MCF 10A (cell line): Measurements from ENCODE around the gene ZRSR2. TPM values are rescaled to one million over a fixed set of nuclear protein-coding genes. Genes with fewer than 3 reads are reported as not detected.

Source experiments
- BruUV-seq: library from RNA; stranded (reverse); fragments of 400-500 nt; replicated peaks from 2 replicates; lab custom pipeline; 2021; lab: Mats Ljungman, UMichigan
- CTCF ChIA-PET: fragments of 300-600 bp; sonication (Branson Sonifier 250); formaldehyde crosslinking; extraction: SDS; loops from one replicate; lab custom pipeline; 2021; ENCODE audit warnings: antibody characterized with exemption, inconsistent platforms; lab: Yijun Ruan, JAX
- POLR2A ChIA-PET: fragments of 300-600, 350-650 bp; sonication (Branson Sonifier 250); formaldehyde crosslinking; extraction: SDS; loops from one replicate; lab custom pipeline; 2020; ENCODE audit warnings: antibody characterized with exemption, inconsistent platforms; lab: Yijun Ruan, JAX
- DNase-seq: peaks from one replicate; pipeline ENCODE4 v3.0.0-alpha.2; 2018; ENCODE audit not compliant: unreplicated experiment
- H3K27ac Mint-ChIP-seq: one replicate; pipeline ENCODE4 v1.8.0; 2022; ENCODE audit warnings: mild to moderate bottlenecking, low read depth, mixed read lengths; ENCODE audit not compliant: unreplicated experiment
- H3K27me3 Mint-ChIP-seq: one replicate; pipeline ENCODE4 v1.8.0; 2022; ENCODE audit warnings: mixed read lengths; ENCODE audit not compliant: insufficient read depth, unreplicated experiment
- H3K36me3 Mint-ChIP-seq: one replicate; pipeline ENCODE4 v1.8.0; 2022; ENCODE audit warnings: mild to moderate bottlenecking, moderate library complexity, mixed read lengths; ENCODE audit not compliant: insufficient read depth, unreplicated experiment
- H3K4me1 Mint-ChIP-seq: one replicate; pipeline ENCODE4 v1.8.0; 2022; ENCODE audit warnings: mixed read lengths; ENCODE audit not compliant: insufficient read depth, unreplicated experiment
- H3K4me3 Mint-ChIP-seq: one replicate; pipeline ENCODE4 v1.8.0; 2022; ENCODE audit warnings: mild to moderate bottlenecking, moderate library complexity, mixed read lengths; ENCODE audit not compliant: unreplicated experiment
- H3K9me3 Mint-ChIP-seq: one replicate; pipeline ENCODE4 v1.8.0; 2022; ENCODE audit warnings: mixed read lengths; ENCODE audit not compliant: unreplicated experiment
- intact Hi-C: fragments of 100-400 bp; cut with micrococcal nuclease; formaldehyde crosslinking; loops from 2 replicates; pipeline ENCODE4 v1.14.1; 2022
- total RNA-seq: library from RNA; stranded (reverse); gene quantifications from 2 replicates; pipeline ENCODE4 v1.2.3, GENCODE V29; 2022
- TF ChIP-seq, protein P1 (sequence below): fragments of 200-600 bp; IDR thresholded peaks from one replicate; pipeline ENCODE4 v1.8.0; 2022; ENCODE audit warnings: antibody characterized with exemption, mild to moderate bottlenecking; ENCODE audit not compliant: unreplicated experiment

ZRSR2 gene
- total RNA-seq, 1 experiment from 2014 or later: 20.3 TPM

GRCh38 chrX:15761564-15762191 lies 28.6 kb upstream of the ZRSR2 start:
- Mint-ChIP-seq H3K9me3 (no peaks in the 10 kb centered on the region), H3K4me3 (no peak overlapping the region), H3K4me1 (no peaks in the 10 kb centered on the region), H3K36me3 (peaks cover 11% of the 10 kb centered on the region), H3K27ac (no peak overlapping the region), H3K27me3 (no peaks in the 10 kb centered on the region)
- TF ChIP-seq, protein P1, sequence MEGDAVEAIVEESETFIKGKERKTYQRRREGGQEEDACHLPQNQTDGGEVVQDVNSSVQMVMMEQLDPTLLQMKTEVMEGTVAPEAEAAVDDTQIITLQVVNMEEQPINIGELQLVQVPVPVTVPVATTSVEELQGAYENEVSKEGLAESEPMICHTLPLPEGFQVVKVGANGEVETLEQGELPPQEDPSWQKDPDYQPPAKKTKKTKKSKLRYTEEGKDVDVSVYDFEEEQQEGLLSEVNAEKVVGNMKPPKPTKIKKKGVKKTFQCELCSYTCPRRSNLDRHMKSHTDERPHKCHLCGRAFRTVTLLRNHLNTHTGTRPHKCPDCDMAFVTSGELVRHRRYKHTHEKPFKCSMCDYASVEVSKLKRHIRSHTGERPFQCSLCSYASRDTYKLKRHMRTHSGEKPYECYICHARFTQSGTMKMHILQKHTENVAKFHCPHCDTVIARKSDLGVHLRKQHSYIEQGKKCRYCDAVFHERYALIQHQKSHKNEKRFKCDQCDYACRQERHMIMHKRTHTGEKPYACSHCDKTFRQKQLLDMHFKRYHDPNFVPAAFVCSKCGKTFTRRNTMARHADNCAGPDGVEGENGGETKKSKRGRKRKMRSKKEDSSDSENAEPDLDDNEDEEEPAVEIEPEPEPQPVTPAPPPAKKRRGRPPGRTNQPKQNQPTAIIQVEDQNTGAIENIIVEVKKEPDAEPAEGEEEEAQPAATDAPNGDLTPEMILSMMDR: peak; percentile 63
- ChIA-PET CTCF (interaction anchor here (0.6 to 1.6 kb wide), 7 partner anchors 9 to 281 kb away, joined by 3 to 6 read pairs (median 3); partner anchors contain the start of gene CA5B), POLR2A (no interaction called here)
- no TSS peak for BruUV-seq
- intact Hi-C loops: loop anchor here (10.0 kb wide), 2 partner anchors 213 to 913 kb away; no protein-coding TSS in a partner anchor
- DNase-seq: peak; percentile 54

- ChIA-PET POLR2A (interaction anchor here (0.5 to 0.7 kb wide), 2 partner anchors 21 to 145 kb away, joined by 3 to 4 read pairs; no protein-coding TSS in a partner anchor), CTCF (interaction anchor here (0.7 kb wide), 1 partner anchor 301 kb away, joined by 3 read pairs; no protein-coding TSS in a partner anchor)
- DNase-seq: no peak
- Mint-ChIP-seq H3K27ac (no peak overlapping the region), H3K4me3 (no peak overlapping the region), H3K9me3 (no peaks in the 10 kb centered on the region), H3K27me3 (no peaks in the 10 kb centered on the region), H3K36me3 (peaks cover under 1% of the 10 kb centered on the region), H3K4me1 (no peaks in the 10 kb centered on the region)
- intact Hi-C loops: loop anchor here (10.0 kb wide), 2 partner anchors 205 to 905 kb away; no protein-coding TSS in a partner anchor
- TF ChIP-seq, protein P1: no peak
- no TSS peak for BruUV-seq
Measured at GRCh38 chrX:15769300-15769954, 20.9 kb upstream of the ZRSR2 start.

- Mint-ChIP-seq H3K4me3 (no peak overlapping the region), H3K9me3 (no peaks in the 10 kb centered on the region), H3K36me3 (peaks cover 17% of the 10 kb centered on the region), H3K27ac (no peak overlapping the region), H3K4me1 (no peaks in the 10 kb centered on the region), H3K27me3 (no peaks in the 10 kb centered on the region)
- POLR2A ChIA-PET: interaction anchor here (0.8 kb wide), 1 partner anchor 87 kb away, joined by 3 read pairs; no protein-coding TSS in a partner anchor
- CTCF ChIA-PET: no interaction called here
- DNase-seq: no peak
- TF ChIP-seq, protein P1: no peak
- intact Hi-C loops: no loop called here
- BruUV-seq: no TSS peak
Measured at GRCh38 chrX:15781961-15782699, 8.2 kb upstream of the ZRSR2 start.
